ENCODE results near the gene PPIG. TPM values are rescaled to one million over a fixed set of nuclear protein-coding genes. Genes with fewer than 3 reads are reported as not detected.
"Not testable (repeated sequence)": the region's sequence is repeated elsewhere in the genome, so short reads cannot be mapped to it uniquely, and the experiment has no call there.

The PPIG gene
- total RNA-seq, 1 donor: 35.8 TPM

GRCh38 chr2:169598982-169599381 lies 14.8 kb downstream of the PPIG start:
- TF ChIP-seq, protein P1, sequence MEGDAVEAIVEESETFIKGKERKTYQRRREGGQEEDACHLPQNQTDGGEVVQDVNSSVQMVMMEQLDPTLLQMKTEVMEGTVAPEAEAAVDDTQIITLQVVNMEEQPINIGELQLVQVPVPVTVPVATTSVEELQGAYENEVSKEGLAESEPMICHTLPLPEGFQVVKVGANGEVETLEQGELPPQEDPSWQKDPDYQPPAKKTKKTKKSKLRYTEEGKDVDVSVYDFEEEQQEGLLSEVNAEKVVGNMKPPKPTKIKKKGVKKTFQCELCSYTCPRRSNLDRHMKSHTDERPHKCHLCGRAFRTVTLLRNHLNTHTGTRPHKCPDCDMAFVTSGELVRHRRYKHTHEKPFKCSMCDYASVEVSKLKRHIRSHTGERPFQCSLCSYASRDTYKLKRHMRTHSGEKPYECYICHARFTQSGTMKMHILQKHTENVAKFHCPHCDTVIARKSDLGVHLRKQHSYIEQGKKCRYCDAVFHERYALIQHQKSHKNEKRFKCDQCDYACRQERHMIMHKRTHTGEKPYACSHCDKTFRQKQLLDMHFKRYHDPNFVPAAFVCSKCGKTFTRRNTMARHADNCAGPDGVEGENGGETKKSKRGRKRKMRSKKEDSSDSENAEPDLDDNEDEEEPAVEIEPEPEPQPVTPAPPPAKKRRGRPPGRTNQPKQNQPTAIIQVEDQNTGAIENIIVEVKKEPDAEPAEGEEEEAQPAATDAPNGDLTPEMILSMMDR (IDR thresholded peaks at IDR 0.05; ENCODE audit: insufficient read depth, low read depth, low read length): no peak
- DNase-seq (ENCODE audit: low read depth): no peak
- no peak overlapping the region for H3K4me3 ChIP-seq (ENCODE audit: low read depth, low read length)

DNA sequence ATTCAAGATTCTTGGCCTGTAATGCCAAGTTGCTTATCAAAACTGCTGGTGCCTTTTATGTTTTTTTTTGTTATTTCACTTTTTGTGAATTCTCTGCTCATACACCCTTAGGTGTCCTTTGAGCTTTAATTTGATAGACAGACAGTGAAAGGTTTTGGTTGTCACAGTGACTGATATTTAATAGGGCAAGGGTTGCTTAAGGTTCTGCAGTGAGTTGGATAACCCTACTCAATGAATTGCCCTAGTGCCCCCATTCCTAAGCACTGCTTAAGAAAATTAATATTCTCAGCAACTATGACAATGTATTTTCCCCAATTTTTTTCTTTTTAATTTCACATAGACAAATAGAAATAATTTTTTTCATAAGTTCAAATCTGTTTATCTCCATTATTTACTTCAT lies 15.4 kb downstream of the PPIG start:
- TF ChIP-seq, protein P1 (IDR thresholded peaks at IDR 0.05; ENCODE audit: insufficient read depth, low read depth, low read length): no peak
- no peak overlapping the region for H3K4me3 ChIP-seq (ENCODE audit: low read depth, low read length)
- DNase-seq (ENCODE audit: low read depth): no peak

DNA sequence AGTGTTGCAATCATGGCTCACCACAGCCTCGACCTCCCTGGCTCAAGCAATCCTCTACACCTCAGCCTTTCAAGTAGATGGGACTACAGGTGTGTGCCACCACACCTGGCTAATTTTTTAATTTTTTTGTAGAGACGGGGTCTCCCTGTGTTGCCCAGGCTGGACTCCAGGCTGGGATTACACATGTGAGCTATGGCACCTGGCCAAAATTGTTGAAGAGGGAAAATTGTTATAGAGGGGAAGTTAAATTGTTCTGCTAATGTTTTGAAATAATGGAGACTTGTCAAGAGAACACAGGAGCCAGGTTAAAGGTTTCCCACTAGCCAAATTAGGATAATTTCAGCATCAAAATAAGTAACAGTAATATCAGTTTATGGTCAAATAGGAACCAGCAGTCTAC lies 25.1 kb downstream of the PPIG start:
- H3K4me3 ChIP-seq (ENCODE audit: low read depth, low read length): no peak overlapping the region
- DNase-seq (ENCODE audit: low read depth): no peak
- TF ChIP-seq, protein P1 (IDR thresholded peaks at IDR 0.05; ENCODE audit: insufficient read depth, low read depth, low read length): no peak

- DNase-seq (ENCODE audit: low read depth): no peak
- H3K4me3 ChIP-seq (ENCODE audit: low read depth, low read length): no peak overlapping the region
- TF ChIP-seq, protein P1 (IDR thresholded peaks at IDR 0.05; ENCODE audit: insufficient read depth, low read depth, low read length): no peak
Observed at GRCh38 chr2:169613876-169614275, 29.7 kb downstream of the PPIG start.

DNA sequence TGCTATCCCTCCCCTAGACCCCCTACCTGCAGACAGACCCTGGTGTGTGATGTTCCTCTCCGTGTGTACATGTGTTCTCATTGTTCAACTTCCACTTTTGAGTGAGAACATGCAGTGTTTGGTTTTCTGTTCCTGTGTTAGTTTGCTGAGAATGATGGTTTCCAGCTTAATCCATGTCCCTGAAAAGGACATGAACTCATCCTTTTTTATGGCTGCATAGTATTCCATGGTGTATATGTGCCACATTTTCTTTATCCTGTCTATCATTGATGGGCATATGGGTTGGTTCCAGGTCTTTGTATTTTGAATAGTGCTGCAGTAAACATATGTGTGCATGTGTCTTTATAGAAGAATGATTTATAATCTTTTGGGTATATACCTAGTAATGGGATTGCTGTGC lies 31.8 kb downstream of the PPIG start:
- H3K4me3 ChIP-seq (ENCODE audit: low read depth, low read length); DNase-seq (ENCODE audit: low read depth): not testable (repeated sequence)

DNA sequence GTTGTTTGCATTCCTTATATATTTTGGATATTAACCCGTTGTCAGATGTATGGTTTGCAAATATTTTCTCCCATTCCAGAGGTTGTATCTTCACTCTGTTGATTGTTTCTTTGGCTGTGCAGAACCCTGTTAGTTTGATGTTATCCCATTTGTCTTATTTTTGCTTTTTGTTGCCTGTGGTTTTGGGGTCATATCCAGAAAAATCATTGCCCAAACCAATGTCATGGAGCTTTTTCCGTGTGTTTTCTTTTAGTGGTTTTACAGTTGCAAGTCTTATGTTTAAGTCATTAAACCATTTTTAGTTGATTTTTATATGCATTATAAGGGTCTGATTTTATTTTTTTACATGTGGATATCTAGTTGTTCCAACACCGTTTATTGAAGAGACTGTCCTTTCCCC lies 35.8 kb downstream of the PPIG start:
- no peak overlapping the region for H3K4me3 ChIP-seq (ENCODE audit: low read depth, low read length)
- TF ChIP-seq, protein P1 (IDR thresholded peaks at IDR 0.05; ENCODE audit: insufficient read depth, low read depth, low read length): no peak
- DNase-seq (ENCODE audit: low read depth): peak; percentile 45

DNA sequence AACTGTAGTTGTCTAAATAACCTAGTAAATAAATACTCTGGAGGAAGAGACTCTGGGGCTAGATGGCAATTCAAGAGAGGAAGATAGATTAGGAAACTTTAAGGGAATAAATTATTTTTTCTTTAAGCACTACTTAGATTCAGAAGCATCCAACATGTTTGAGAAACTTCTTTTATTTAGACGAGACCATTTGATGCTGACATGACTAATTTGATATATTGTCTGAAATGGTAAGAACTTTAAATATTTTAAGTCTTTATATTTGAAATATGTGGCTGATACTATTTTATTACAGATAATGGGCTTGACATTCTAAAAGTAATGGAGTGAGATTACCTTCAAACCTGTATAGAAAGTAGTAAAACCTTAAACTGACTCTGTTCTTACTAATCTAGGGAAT lies 36.4 kb downstream of the PPIG start:
- TF ChIP-seq, protein P1 (IDR thresholded peaks at IDR 0.05; ENCODE audit: insufficient read depth, low read depth, low read length): no peak
- H3K4me3 ChIP-seq (ENCODE audit: low read depth, low read length): no peak overlapping the region
- DNase-seq (ENCODE audit: low read depth): no peak

Data from fibroblast of villous mesenchyme (primary cell).